Skin of body (tissue), 3 donors: Measurements from ENCODE around the gene APOM. TPM values are rescaled to one million over a fixed set of nuclear protein-coding genes. Genes with fewer than 3 reads are reported as not detected.
A peak's percentile ranks its signal among the peaks of the same experiment; 100 is the strongest.

Experiments
- DNase-seq: peaks from one replicate; lab custom pipeline; 2025; lab: John Stamatoyannopoulos, UW
- small RNA-seq: library from RNA; depleted of rRNA; stranded (forward); fragments of <200 nt; gene quantifications from one replicate; pipeline ENCODE3, GENCODE V24; 2014; ENCODE audit warnings: low replicate concordance
- total RNA-seq: library from RNA; depleted of rRNA; stranded (reverse); fragments of >200 nt; gene quantifications from one replicate; pipeline ENCODE4 v1.2.3, GENCODE V29; 2014

APOM gene
- total RNA-seq, 1 donor from 2014 or later = 1.2 TPM

DNA sequence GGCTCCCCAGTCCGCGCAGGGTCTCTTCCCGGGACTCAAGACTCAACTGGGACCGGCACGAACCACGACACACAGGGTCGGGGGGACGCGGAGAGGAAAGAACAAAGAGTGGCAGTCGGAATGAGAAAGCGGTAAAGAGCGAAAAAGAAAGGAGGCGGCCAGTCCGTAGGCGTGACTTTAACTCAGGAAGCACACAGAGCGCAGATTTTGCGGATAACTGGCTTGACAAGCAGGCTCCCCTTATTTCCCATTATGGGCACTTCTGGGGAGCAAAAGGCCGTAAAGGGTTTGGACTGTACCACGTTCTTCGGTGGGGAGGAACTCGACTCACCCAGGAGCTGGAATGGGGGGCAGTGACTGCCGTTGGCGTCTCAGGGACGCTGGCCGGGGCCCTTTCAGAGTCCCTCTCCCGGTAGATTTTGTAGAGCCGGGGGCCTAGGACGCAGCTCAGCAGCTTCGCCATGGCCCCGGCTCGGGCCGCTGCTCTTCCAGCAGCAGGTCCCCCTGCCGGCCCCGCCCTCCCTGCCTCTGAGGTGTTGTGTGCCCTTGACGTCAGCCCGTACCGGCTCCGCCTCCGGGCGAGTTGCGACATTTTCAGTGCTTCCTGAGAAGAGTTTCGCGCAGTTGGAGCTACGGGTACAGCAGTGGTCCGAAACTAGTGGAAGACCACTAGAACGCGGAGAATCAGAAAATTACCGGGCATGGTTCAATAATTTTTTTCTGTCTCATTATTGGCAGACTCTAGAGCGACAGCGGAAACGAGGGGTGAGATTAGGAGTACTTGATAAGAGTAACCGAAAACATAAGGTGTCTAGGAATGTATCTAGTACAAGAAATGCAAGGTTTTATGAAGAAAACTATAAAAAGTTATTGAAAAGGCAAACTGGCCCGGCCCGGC is 47.4 kb downstream of the APOM start, which contains the start of gene ABHD16A:
TSS of gene ABHD16A (minus strand) at position 506 of the 898 bp plus-strand sequence. CDS start at position 463, 43 bp downstream.
- peak; percentile 99 for DNase-seq

DNA sequence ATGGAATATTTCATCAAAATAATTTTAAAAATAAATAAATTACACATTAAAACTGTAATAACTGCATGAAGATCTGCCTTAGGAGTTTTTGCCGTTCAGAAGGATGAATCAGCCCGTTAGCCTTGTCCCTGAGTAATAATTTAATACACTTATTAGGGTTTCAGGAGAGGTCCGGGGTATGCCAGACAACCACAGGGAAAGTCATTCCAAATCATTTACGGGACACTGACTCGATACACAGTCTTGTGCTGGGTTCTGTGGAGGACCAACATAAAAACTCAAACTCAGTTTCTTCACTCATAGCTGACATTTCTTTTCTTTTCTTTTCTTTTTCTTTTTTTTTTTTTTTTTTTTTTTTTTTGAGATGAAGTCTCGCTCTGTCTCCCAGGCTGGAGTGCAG is 50.2 kb downstream of the APOM start:
- DNase-seq = no peak

DNA sequence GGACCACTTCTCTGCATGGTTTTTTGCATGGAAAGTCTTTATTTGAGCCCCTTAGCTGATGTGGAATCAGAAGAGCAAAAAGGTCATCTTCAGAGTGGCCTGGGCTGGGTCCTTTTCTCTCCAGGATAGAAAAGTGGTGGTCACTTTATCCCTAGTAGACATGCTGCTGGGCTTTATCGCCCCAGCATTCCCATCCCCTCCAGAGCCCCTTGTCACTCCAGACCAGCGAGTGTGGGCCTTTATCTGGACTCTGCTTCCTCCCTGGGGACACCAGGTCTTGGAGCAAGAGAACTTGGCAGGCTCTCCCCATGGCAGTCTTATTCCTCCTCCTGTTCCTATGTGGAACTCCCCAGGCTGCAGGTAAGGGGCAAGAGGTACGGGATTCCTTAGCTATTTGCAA is 50.9 kb downstream of the APOM start, which contains the start of gene LY6G6F:
TSS of gene LY6G6F (plus strand) at position 268 of the 400 bp plus-strand sequence. CDS start at position 309, 41 bp downstream.
- no peak for DNase-seq

DNA sequence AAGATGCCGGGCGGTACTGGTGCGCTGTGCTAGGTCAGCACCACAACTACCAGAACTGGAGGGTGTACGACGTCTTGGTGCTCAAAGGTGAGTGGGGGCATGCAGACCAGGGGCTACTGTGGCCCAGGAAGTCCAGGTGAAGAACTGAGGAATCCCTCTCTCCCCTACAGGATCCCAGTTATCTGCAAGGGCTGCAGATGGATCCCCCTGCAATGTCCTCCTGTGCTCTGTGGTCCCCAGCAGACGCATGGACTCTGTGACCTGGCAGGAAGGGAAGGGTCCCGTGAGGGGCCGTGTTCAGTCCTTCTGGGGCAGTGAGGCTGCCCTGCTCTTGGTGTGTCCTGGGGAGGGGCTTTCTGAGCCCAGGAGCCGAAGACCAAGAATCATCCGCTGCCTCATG is 52.0 kb downstream of the APOM start:
- no peak for DNase-seq

Small RNA genes within 50 kb of the gene (small RNA-seq; reads per million reads assigned to genes)
- gene MIR4646 = not detected
- not detected for gene MIR6832
- not detected for gene RF00019
- gene SNORA38 = 3.9 reads per million, percentile 90 among the genes with 10 or more reads in this experiment
- not detected for gene UQCRHP1

Other genes with a start within 250 kb of the APOM start
- gene MICB, start 157.7 kb upstream of the APOM start, total RNA-seq = 1.2 TPM
- gene MCCD1, start 126.9 kb upstream of the APOM start, total RNA-seq = not detected
- 267 TPM for gene DDX39B, start 113.9 kb upstream of the APOM start, total RNA-seq
- 1.4 TPM for gene ATP6V1G2, start 109.3 kb upstream of the APOM start, total RNA-seq
- 12.1 TPM for gene NFKBIL1, start 108.3 kb upstream of the APOM start, total RNA-seq
- gene LTA, start 83.6 kb upstream of the APOM start, total RNA-seq = not detected
- 1.9 TPM for gene TNF, start 80.3 kb upstream of the APOM start, total RNA-seq
- 1.6 TPM for gene LTB, start 73.5 kb upstream of the APOM start, total RNA-seq
- 7.6 TPM for gene LST1, start 69.6 kb upstream of the APOM start, total RNA-seq
- gene NCR3, start 62.9 kb upstream of the APOM start, total RNA-seq = not detected
- gene AIF1, start 40.7 kb upstream of the APOM start, total RNA-seq = 23.8 TPM
- 49.6 TPM for gene PRRC2A, start 35.2 kb upstream of the APOM start, total RNA-seq
- 101 TPM for gene BAG6, start 3.2 kb upstream of the APOM start, total RNA-seq
- 14.1 TPM for gene C6orf47, start 4.9 kb downstream of the APOM start, total RNA-seq
- gene GPANK1, start 9.1 kb downstream of the APOM start, total RNA-seq = 8.2 TPM
- 75.8 TPM for gene CSNK2B, start 10.2 kb downstream of the APOM start, total RNA-seq
- 4.0 TPM for gene LY6G5B, start 14.1 kb downstream of the APOM start, total RNA-seq
- gene LY6G5C, start 25.2 kb downstream of the APOM start, total RNA-seq = not detected
- gene ABHD16A, start 47.4 kb downstream of the APOM start, total RNA-seq = 36.0 TPM
- gene LY6G6F, start 51.0 kb downstream of the APOM start, total RNA-seq = not detected
- 10.3 TPM for gene LY6G6D, start 59.5 kb downstream of the APOM start, total RNA-seq
- 20.4 TPM for gene LY6G6C, start 65.9 kb downstream of the APOM start, total RNA-seq
- 0.59 TPM for gene MPIG6B, start 67.5 kb downstream of the APOM start, total RNA-seq
- gene DDAH2, start 73.4 kb downstream of the APOM start, total RNA-seq = 62.2 TPM
- gene CLIC1, start 80.6 kb downstream of the APOM start, total RNA-seq = 185 TPM
- gene MSH5, start 84.1 kb downstream of the APOM start, total RNA-seq = 9.1 TPM
- 3.9 TPM for gene SAPCD1, start 106.8 kb downstream of the APOM start, total RNA-seq
- gene VWA7, start 121.4 kb downstream of the APOM start, total RNA-seq = 0.99 TPM
- gene VARS1, start 139.9 kb downstream of the APOM start, total RNA-seq = 29.1 TPM
- gene LSM2, start 151.1 kb downstream of the APOM start, total RNA-seq = 21.0 TPM
- 1.8 TPM for gene HSPA1L, start 159.4 kb downstream of the APOM start, total RNA-seq
- gene HSPA1A, start 159.6 kb downstream of the APOM start, total RNA-seq = 213 TPM
- gene HSPA1B, start 171.8 kb downstream of the APOM start, total RNA-seq = 286 TPM
- 19.0 TPM for gene NEU1, start 206.9 kb downstream of the APOM start, total RNA-seq
- gene SLC44A4, start 223.1 kb downstream of the APOM start, total RNA-seq = 0.10 TPM
- gene EHMT2, start 241.8 kb downstream of the APOM start, total RNA-seq = 25.6 TPM
- gene ZBTB12, start 246.2 kb downstream of the APOM start, total RNA-seq = 3.9 TPM